A673 (cell line): ENCODE data around the gene RBM5. TPM values are rescaled to one million over a fixed set of nuclear protein-coding genes. Genes with fewer than 3 reads are reported as not detected.
A peak's percentile ranks its signal among the peaks of the same experiment; 100 is the strongest.

Source experiments
- BruUV-seq: library from RNA; stranded (reverse); fragments of 400-500 nt; replicated peaks from 2 replicates; lab custom pipeline; 2021; lab: Mats Ljungman, UMichigan
- CTCF ChIA-PET: fragments of 300-600 bp; sonication (Branson Sonifier 250); formaldehyde crosslinking; loops from one replicate; lab custom pipeline; 2022; ENCODE audit warnings: antibody characterized with exemption; lab: Charles Lee
- POLR2A ChIA-PET: fragments of 300-600 bp; sonication (Branson Sonifier 250); formaldehyde crosslinking; loops from one replicate; lab custom pipeline; 2022; ENCODE audit warnings: antibody characterized with exemption; ENCODE audit not compliant: low non-redundant PET; lab: Charles Lee
- DNase-seq: peaks from one replicate; pipeline ENCODE4 v3.0.0-alpha.2; 2015; ENCODE audit warnings: low spot score
- H3K27ac ChIP-seq: fragments of 200-600 bp; sonication (generic); 2 replicates; pipeline ENCODE4 v1.5.1; 2016; ENCODE audit warnings: mixed run types, low read depth, mild to moderate bottlenecking, mixed read lengths, antibody characterized with exemption, low read length; ENCODE audit not compliant: poor library complexity, severe bottlenecking
- H3K27me3 ChIP-seq: fragments of 200-600 bp; sonication (generic); replicated peaks from 2 replicates; pipeline ENCODE4 v1.6.1; 2017; ENCODE audit warnings: mixed run types, low read depth, mild to moderate bottlenecking, mixed read lengths, antibody characterized with exemption, low read length; ENCODE audit not compliant: insufficient read depth, poor library complexity
- H3K36me3 ChIP-seq: fragments of 200-600 bp; sonication (generic); 2 replicates; pipeline ENCODE4 v1.6.1; 2016; ENCODE audit warnings: mixed run types, mild to moderate bottlenecking, mixed read lengths, antibody characterized with exemption, low read length; ENCODE audit not compliant: insufficient read depth, poor library complexity, severe bottlenecking
- H3K4me1 ChIP-seq: fragments of 200-600 bp; sonication (generic); 2 replicates; pipeline ENCODE4 v1.6.1; 2017; ENCODE audit warnings: mixed run types, mild to moderate bottlenecking, mixed read lengths, antibody characterized with exemption, low read length; ENCODE audit not compliant: insufficient read depth, poor library complexity, severe bottlenecking
- H3K4me3 ChIP-seq: fragments of 200-600 bp; sonication (generic); 2 replicates; pipeline ENCODE4 v1.5.1; 2016; ENCODE audit warnings: low read depth, mixed run types, mild to moderate bottlenecking, mixed read lengths, low read length; ENCODE audit not compliant: poor library complexity, severe bottlenecking
- H3K9me3 ChIP-seq: fragments of 200-600 bp; sonication (generic); 2 replicates; pipeline ENCODE4 v1.6.1; 2016; ENCODE audit warnings: mixed run types, low read depth, mild to moderate bottlenecking, mixed read lengths, antibody characterized with exemption, low read length; ENCODE audit not compliant: poor library complexity, severe bottlenecking
- CTCF ChIP-seq: fragments of 300-800, 200-600 bp; sonication (generic); conservative IDR thresholded peaks from 2 replicates; pipeline ENCODE4 v1.5.1; 2017; ENCODE audit warnings: low read depth, mild to moderate bottlenecking, antibody characterized with exemption, low read length, moderate library complexity, mixed read lengths
- EZH2 ChIP-seq: fragments of 200-600 bp; sonication (generic); IDR thresholded peaks from 2 replicates; pipeline ENCODE4 v1.6.1; 2017; ENCODE audit warnings: borderline replicate concordance, low read depth, mild to moderate bottlenecking, mixed read lengths, antibody characterized with exemption, low read length; ENCODE audit not compliant: poor library complexity, severe bottlenecking
- intact Hi-C: fragments of 100-400 bp; cut with micrococcal nuclease; formaldehyde crosslinking; loops from one replicate; pipeline ENCODE4 v1.10.0; 2022; ENCODE audit not compliant: unreplicated experiment
- total RNA-seq: library from RNA; stranded (reverse); gene quantifications from 2 replicates; pipeline ENCODE4 v1.2.3, GENCODE V29; 2021

RBM5 gene
- total RNA-seq, 1 experiment from 2014 or later, result 80.6 TPM

DNA sequence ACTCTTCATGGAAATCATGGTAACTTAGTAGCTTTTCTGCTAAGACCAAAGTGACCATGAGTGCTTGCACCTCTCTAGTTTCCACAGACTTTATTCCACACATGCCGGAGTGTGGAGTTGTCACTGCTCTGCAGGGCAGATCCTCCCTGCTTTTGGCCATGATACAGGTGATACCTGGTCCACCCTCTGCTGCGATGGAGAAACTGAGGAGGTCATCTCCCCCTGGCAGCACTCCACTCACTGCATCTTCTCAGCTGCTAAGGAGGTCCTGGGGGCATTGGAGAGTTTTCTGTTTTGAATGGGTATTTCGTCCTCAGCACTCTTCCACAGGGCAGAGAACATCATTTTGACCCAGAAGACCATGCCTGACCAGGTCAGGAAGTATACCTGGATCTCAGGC, 31.1 kb downstream of the RBM5 start:
- H3K36me3 ChIP-seq, result peaks cover 41% of the 10 kb centered on the region
- ChIA-PET POLR2A (no interaction called here), CTCF (no interaction called here)
- peaks cover 5% of the 10 kb centered on the region for H3K4me1 ChIP-seq
- no peak for DNase-seq
- no peak overlapping the region for H3K27ac ChIP-seq
- no peaks in the 10 kb centered on the region for H3K9me3 ChIP-seq
- H3K4me3 ChIP-seq, result no peak overlapping the region
- intact Hi-C loops, result loop anchor here (10.0 kb wide), 1 partner anchor 145 kb away; the partner anchor contains the start of gene SEMA3B
- no peaks in the 10 kb centered on the region for H3K27me3 ChIP-seq
- TF ChIP-seq EZH2 (no peak), CTCF (no peak)
- BruUV-seq, result no TSS peak

GRCh38 chr3:50120364-50121071, 31.8 kb downstream of the RBM5 start:
- no peaks in the 10 kb centered on the region for H3K9me3 ChIP-seq
- no peak overlapping the region for H3K4me3 ChIP-seq
- no TSS peak for BruUV-seq
- CTCF ChIA-PET, result interaction anchor here (0.7 kb wide), 1 partner anchor 105 kb away, joined by 3 read pairs; no protein-coding TSS in a partner anchor
- H3K4me1 ChIP-seq, result peaks cover 5% of the 10 kb centered on the region
- DNase-seq, result no peak
- H3K27me3 ChIP-seq, result no peaks in the 10 kb centered on the region
- H3K27ac ChIP-seq, result no peak overlapping the region
- H3K36me3 ChIP-seq, result peaks cover 33% of the 10 kb centered on the region
- TF ChIP-seq EZH2 (no peak), CTCF (no peak)
- intact Hi-C loops, result loop anchor here (1.0 to 10.0 kb wide), 2 partner anchors 69 to 144 kb away; partner anchors contain the start of gene SEMA3B
- POLR2A ChIA-PET, result interaction anchor here (0.6 kb wide), 1 partner anchor 653 kb away, joined by 7 read pairs; no protein-coding TSS in a partner anchor

DNA sequence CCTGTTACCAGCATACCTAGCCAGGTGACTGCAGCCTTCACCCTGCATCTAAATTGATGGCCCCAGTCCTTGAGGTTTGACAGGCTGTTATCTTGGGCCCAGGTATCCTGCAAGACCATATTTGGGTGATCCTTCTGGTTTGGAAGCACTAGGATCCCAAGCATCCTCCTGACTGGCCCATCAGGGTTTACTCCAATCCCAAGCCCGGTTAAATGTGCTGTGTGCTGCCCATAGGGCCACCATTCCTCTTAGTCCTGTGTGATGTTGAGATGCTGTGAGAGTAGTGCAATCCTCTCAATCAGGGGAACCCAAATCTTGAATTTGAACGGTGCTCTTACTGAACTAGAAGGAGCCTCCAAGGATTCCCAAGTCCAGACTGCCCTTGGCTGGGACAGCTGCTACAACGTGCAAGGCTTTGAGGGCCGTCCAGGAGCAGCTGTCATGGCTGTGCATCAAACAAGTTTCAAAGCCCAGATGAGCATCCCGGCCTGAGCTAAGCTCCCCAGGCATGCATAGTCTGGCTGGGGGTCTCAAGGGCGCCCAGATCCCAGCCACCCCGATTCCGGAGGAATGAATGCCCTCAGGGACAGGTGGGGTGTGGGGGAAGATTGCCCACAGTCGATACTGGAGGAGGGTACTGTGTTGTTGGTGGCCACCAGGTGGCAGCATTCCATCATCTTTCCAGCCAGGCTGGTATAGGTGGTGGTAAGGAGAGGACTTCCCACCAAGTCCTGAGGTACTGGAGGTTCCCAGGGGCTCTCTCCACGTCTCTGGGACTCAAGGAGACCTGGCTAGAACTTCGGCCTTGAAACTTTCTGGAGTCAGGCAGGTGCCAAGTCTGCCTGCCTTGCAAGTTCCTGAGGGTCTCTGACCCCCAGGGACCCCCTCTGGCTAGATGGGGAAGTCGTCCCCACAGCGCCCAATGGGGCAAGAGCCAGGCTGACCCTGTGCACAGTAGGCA, 32.6 kb downstream of the RBM5 start:
- Histone ChIP-seq H3K36me3 (peaks cover 25% of the 10 kb centered on the region), H3K27ac (no peak overlapping the region), H3K4me1 (peaks cover 5% of the 10 kb centered on the region), H3K27me3 (no peaks in the 10 kb centered on the region), H3K9me3 (no peaks in the 10 kb centered on the region), H3K4me3 (no peak overlapping the region)
- TF ChIP-seq CTCF (peak; percentile 68), EZH2 (no peak)
- ChIA-PET CTCF (no interaction called here), POLR2A (interaction anchor here (0.6 kb wide), 1 partner anchor 654 kb away, joined by 7 read pairs; no protein-coding TSS in a partner anchor)
- intact Hi-C loops, result loop anchor here (1.0 to 10.0 kb wide), 2 partner anchors 68 to 143 kb away; partner anchors contain the start of gene SEMA3B
- no TSS peak for BruUV-seq
- DNase-seq, result peak; percentile 72
